ENCODE measurements around the gene SSBP4. TPM values are rescaled to one million over a fixed set of nuclear protein-coding genes. Genes with fewer than 3 reads are reported as not detected.

Gene SSBP4
- total and polyA plus RNA-seq, 9 of the 15 experiments (the other 6 are each of a cell fraction or from before 2014, with no cell fraction given), result 1.1 to 189 (median 39.0) TPM

- Histone ChIP-seq H3K4me1 (replicated peaks in 1 of 2; ENCODE audit: control insufficient read depth in 2 of 2, insufficient read depth in 2 of 2, low read length in 2 of 2) (peaks cover 0 to 38% of the 10 kb centered on the region in 2 experiments; a peak in 2 of 5 replicates), H4K20me1 (replicated peaks; ENCODE audit: control insufficient read depth, insufficient read depth, low read length) (no peaks in the 10 kb centered on the region), H3K4me3 (no peak overlapping the region), H3K36me3 (ENCODE audit: control insufficient read depth, insufficient read depth, low read length) (peaks cover 73% of the 10 kb centered on the region; the same call in 2 of the 3 replicates), H3K9me3 (replicated peaks; ENCODE audit: control insufficient read depth, insufficient read depth, low read depth, low read length) (no peaks in the 10 kb centered on the region), H3K79me2 (ENCODE audit: control insufficient read depth, insufficient read depth, low read length) (no peaks in the 10 kb centered on the region), H2AFZ (ENCODE audit: low read depth, low read length) (no peak overlapping the region), H3K9me1 (ENCODE audit: control insufficient read depth, insufficient read depth, low read length) (peaks cover 3% of the 10 kb centered on the region), H3K27me3 (ENCODE audit: control insufficient read depth in 2 of 2, insufficient read depth in 2 of 2, low read length in 2 of 2) (no peaks in the 10 kb centered on the region), H3K27ac (ENCODE audit: extremely low read depth, low read depth, low read length) (no peak overlapping the region), H3K4me2 (ENCODE audit: insufficient read depth, low read length) (no peak overlapping the region), H3K9ac (ENCODE audit: insufficient read depth in 1 of 2, low read depth in 2 of 2, low read length in 2 of 2) (peak overlapping the region in 1 of 2 experiments; percentile 68; a peak in 2 of 4 replicates)
- peak; percentile 86 for FAIRE-seq
- in situ Hi-C loops (cut with MboI) (loop anchor here (5.0 kb wide), 1 partner anchor 411 kb away; no protein-coding TSS in a partner anchor), intact Hi-C loops (cut with micrococcal nuclease) (no loop called here)
- WGBS (ENCODE audit: insufficient coverage, low coverage, missing lambda C conversion rate), result 38% methylated on average over 22 of the region's 26 CpGs
- ATAC-seq, result peak; percentile 97
- ChIA-PET POLR2A (interaction anchor here (0.5 to 0.8 kb wide), 3 partner anchors 27 to 396 kb away, joined by 3 to 5 read pairs (median 4); no protein-coding TSS in a partner anchor), CTCF (ENCODE audit: low intra/inter-chr PET ratio) (interaction anchor here (0.6 to 1.1 kb wide), 5 partner anchors 10 to 416 kb away, joined by 3 to 4 read pairs (median 3); no protein-coding TSS in a partner anchor)
- peak; percentile 81 to 91 (median 86) for DNase-seq (ENCODE audit: extremely low read depth in 1 of 4, low spot score in 3 of 4)
- BruUV-seq (replicated peaks), result no TSS peak
- no peak for TF ChIP-seq DMBX1 (CRISPR knock-in tag; IDR thresholded peaks at IDR 0.05; ENCODE audit: borderline replicate concordance)
- TF ChIP-seq U2AF1 (optimal IDR thresholded peaks at IDR 0.05; ENCODE audit: low read depth, low read length), result no peak
- TF ChIP-seq ZNF3 (CRISPR knock-in tag; IDR thresholded peaks at IDR 0.05), result no peak
- no peak for TF ChIP-seq KDM1A (IDR thresholded peaks at IDR 0.05)
- TF ChIP-seq MYC (IDR thresholded peaks at IDR 0.05; ENCODE audit: low read depth, low read length), result 0 out of 2 replicates have a peak, but pooled peaks have one; percentile 27
- TF ChIP-seq MYC (CRISPR knock-in tag; IDR thresholded peaks at IDR 0.05; ENCODE audit: borderline replicate concordance, low read depth), result 0 out of 2 replicates have a peak, but pooled peaks have one; percentile 30
- TF ChIP-seq CTCFL (IDR thresholded peaks at IDR 0.05; ENCODE audit: borderline replicate concordance, insufficient read depth, low read depth, low read length, poor library complexity, severe bottlenecking), result peak; percentile 97
- TF ChIP-seq GTF2A2 (tag; IDR thresholded peaks at IDR 0.05), result no peak
- no peak for TF ChIP-seq NR2C2 (CRISPR knock-in tag; IDR thresholded peaks at IDR 0.05)
- TF ChIP-seq NR2C2 (tag; IDR thresholded peaks at IDR 0.05), result no peak
- no peak for TF ChIP-seq STAT5A (IDR thresholded peaks at IDR 0.05; ENCODE audit: borderline replicate concordance, low read length)
- no peak for TF ChIP-seq ZBTB7A (IDR thresholded peaks at IDR 0.05; ENCODE audit: borderline replicate concordance, control insufficient read depth, low read depth, low read length)
- no peak; a peak in 1 of 4 replicates for TF ChIP-seq SRF (CRISPR knock-in tag; IDR thresholded peaks at IDR 0.05)
- 0 out of 4 replicates have a peak, but pooled peaks of 1 of the 2 experiments have one; percentile 26 for TF ChIP-seq RCOR1 (IDR thresholded peaks at IDR 0.05; ENCODE audit: borderline replicate concordance in 1 of 2, low read depth in 2 of 2, low read length in 2 of 2)
- no peak for TF ChIP-seq GTF2E2 (tag; IDR thresholded peaks at IDR 0.05)
- no peak for TF ChIP-seq EWSR1 (IDR thresholded peaks at IDR 0.05; ENCODE audit: borderline replicate concordance, low read depth, partially characterized antibody)
- TF ChIP-seq RBM22 (IDR thresholded peaks at IDR 0.05; ENCODE audit: low read depth, low read length, poor library complexity, severe bottlenecking), result peak; percentile 46
Measured at GRCh38 chr19:18450931-18451836, 32.0 kb downstream of the SSBP4 start.

Data from K562 (cell line).